ENCODE measurements around the gene ANKFY1.

DNA sequence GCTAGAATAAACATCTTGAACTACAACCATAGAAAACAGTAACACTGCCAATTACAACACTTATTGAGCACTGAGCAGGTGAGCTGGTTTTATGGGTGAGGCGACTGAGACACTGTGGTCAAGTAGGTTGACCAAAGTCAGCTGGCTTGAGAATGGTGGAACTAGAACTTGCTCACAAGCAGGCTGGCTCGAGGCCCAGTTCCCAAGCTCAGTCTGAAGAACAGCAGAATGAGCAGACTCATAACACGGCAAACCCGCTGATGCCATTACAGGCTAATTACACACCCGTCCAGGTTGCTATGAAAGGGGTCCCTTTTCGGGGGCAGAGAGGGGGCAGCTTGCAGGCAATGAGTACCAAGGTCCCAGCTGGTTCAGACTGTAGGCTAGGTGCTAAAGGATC lies 127.4 kb downstream of the ANKFY1 start:
- TF ChIP-seq, protein P1, sequence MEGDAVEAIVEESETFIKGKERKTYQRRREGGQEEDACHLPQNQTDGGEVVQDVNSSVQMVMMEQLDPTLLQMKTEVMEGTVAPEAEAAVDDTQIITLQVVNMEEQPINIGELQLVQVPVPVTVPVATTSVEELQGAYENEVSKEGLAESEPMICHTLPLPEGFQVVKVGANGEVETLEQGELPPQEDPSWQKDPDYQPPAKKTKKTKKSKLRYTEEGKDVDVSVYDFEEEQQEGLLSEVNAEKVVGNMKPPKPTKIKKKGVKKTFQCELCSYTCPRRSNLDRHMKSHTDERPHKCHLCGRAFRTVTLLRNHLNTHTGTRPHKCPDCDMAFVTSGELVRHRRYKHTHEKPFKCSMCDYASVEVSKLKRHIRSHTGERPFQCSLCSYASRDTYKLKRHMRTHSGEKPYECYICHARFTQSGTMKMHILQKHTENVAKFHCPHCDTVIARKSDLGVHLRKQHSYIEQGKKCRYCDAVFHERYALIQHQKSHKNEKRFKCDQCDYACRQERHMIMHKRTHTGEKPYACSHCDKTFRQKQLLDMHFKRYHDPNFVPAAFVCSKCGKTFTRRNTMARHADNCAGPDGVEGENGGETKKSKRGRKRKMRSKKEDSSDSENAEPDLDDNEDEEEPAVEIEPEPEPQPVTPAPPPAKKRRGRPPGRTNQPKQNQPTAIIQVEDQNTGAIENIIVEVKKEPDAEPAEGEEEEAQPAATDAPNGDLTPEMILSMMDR (IDR thresholded peaks at IDR 0.05; ENCODE audit: poor library complexity) = no peak
- TF ChIP-seq EZH2 (IDR thresholded peaks at IDR 0.05; ENCODE audit: borderline replicate concordance) (no peak), EZH2phosphoT487 (IDR thresholded peaks at IDR 0.05; ENCODE audit: low read depth, severe bottlenecking, unreplicated experiment) (no peak)

Data from hepatocyte (in vitro differentiated cells).